GM19468 (cell line): Measurements from ENCODE around the gene BATF.

Experiments
- ATAC-seq: cut with Tn5 transposase; IDR thresholded peaks from one replicate; pipeline ENCODE4 v1.9.1; 2021; ENCODE audit warnings: mild to moderate bottlenecking, moderate library complexity, moderate number of reproducible peaks; ENCODE audit not compliant: unreplicated experiment; ENCODE audit errors: extremely low read depth

BATF gene

GRCh38 chr14:75589931-75590330 lies 67.7 kb downstream of the BATF start:
- no peak for ATAC-seq

- no peak for ATAC-seq
Observed at GRCh38 chr14:75591331-75591946, 69.2 kb downstream of the BATF start.

GRCh38 chr14:75591987-75592575 lies 69.8 kb downstream of the BATF start:
- ATAC-seq, result no peak

- ATAC-seq, result no peak
Observed at GRCh38 chr14:75595226-75595625, 73.0 kb downstream of the BATF start.
